ENCODE results near the gene DSN1. TPM values are rescaled to one million over a fixed set of nuclear protein-coding genes. Genes with fewer than 3 reads are reported as not detected.

Gene DSN1
- polyA plus RNA-seq, 1 of the 3 experiments (the other 2 are of a cell fraction) = 7.3 TPM

DNA sequence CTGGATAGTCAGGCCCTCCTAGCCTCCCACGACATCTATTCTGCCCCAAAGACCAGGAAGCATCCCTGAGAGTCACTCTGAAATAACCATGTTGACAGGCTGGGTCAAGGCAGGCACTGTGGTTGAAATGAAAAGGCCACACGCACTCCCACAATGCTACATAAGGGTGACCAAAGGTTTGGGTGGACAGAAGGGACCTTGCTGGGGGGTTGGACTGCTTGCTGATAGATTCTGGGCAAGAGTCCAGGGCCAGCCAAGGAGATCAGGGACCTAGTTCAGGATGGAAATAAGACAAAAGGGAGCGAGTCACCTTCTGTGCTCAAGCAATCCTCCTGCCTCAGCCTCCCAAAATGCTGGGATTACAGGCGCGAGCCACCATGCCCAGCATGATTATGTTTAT lies 32.5 kb upstream of the DSN1 start:
- CTCF ChIA-PET = no interaction called here
- POLR2A ChIA-PET = no interaction called here
- DNase-seq = no peak

More for the DNA sequence above, 32.5 kb upstream of the DSN1 start:
- Histone ChIP-seq H3K79me2 (ENCODE audit: insufficient read depth) (peaks cover 28% of the 10 kb centered on the region), H3K9me2 (no peaks in the 10 kb centered on the region), H3K4me3 (ENCODE audit: low read depth in 2 of 2, low read length in 1 of 2) (no peak overlapping the region), H3K27me3 (ENCODE audit: insufficient read depth) (no peaks in the 10 kb centered on the region), H2AFZ (ENCODE audit: low read depth) (no peak overlapping the region), H3F3A (replicated peaks; ENCODE audit: insufficient read depth) (no peaks in the 10 kb centered on the region), H4K20me1 (ENCODE audit: insufficient read depth) (0 out of 2 replicates have a peak, but pooled peaks cover 4% of the 10 kb centered on the region), H3K9ac (no peak overlapping the region), H3K36me3 (replicated peaks in 1 of 2; ENCODE audit: control insufficient read depth in 1 of 2, insufficient read depth in 2 of 2, low read length in 1 of 2) (peaks cover 55 to 63% of the 10 kb centered on the region in 2 experiments), H3K4me1 (ENCODE audit: control insufficient read depth in 1 of 2, insufficient read depth in 2 of 2, low read depth in 1 of 2, low read length in 1 of 2) (no peaks in the 10 kb centered on the region), H3K9me3 (no peaks in the 10 kb centered on the region), H3K4me2 (no peak overlapping the region), H3K27ac (ENCODE audit: low read depth in 2 of 2, low read length in 1 of 2) (no peak overlapping the region)
- no peak for TF ChIP-seq EP300 (IDR thresholded peaks at IDR 0.05; ENCODE audit: borderline replicate concordance in 1 of 2, low read depth in 1 of 2, low read length in 1 of 2)
- no peak for TF ChIP-seq MXI1 (IDR thresholded peaks at IDR 0.05; ENCODE audit: low read depth, low read length)
- no peak for TF ChIP-seq RFX5 (IDR thresholded peaks at IDR 0.05; ENCODE audit: low read length)
- no peak for TF ChIP-seq JUND (IDR thresholded peaks at IDR 0.05)
- TF ChIP-seq, protein P1, sequence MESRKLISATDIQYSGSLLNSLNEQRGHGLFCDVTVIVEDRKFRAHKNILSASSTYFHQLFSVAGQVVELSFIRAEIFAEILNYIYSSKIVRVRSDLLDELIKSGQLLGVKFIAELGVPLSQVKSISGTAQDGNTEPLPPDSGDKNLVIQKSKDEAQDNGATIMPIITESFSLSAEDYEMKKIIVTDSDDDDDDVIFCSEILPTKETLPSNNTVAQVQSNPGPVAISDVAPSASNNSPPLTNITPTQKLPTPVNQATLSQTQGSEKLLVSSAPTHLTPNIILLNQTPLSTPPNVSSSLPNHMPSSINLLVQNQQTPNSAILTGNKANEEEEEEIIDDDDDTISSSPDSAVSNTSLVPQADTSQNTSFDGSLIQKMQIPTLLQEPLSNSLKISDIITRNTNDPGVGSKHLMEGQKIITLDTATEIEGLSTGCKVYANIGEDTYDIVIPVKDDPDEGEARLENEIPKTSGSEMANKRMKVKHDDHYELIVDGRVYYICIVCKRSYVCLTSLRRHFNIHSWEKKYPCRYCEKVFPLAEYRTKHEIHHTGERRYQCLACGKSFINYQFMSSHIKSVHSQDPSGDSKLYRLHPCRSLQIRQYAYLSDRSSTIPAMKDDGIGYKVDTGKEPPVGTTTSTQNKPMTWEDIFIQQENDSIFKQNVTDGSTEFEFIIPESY (IDR thresholded peaks at IDR 0.05; ENCODE audit: borderline replicate concordance, low read depth) = no peak
- no peak for TF ChIP-seq CTCF (IDR thresholded peaks at IDR 0.05)
- TF ChIP-seq SIN3A (IDR thresholded peaks at IDR 0.05; ENCODE audit: borderline replicate concordance, low read depth, low read length) = no peak
- no peak for TF ChIP-seq TCF12 (IDR thresholded peaks at IDR 0.05)
- TF ChIP-seq, protein P2, sequence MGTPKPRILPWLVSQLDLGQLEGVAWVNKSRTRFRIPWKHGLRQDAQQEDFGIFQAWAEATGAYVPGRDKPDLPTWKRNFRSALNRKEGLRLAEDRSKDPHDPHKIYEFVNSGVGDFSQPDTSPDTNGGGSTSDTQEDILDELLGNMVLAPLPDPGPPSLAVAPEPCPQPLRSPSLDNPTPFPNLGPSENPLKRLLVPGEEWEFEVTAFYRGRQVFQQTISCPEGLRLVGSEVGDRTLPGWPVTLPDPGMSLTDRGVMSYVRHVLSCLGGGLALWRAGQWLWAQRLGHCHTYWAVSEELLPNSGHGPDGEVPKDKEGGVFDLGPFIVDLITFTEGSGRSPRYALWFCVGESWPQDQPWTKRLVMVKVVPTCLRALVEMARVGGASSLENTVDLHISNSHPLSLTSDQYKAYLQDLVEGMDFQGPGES (IDR thresholded peaks at IDR 0.05; ENCODE audit: low read depth, low read length) = no peak
- no peak for TF ChIP-seq YY1 (IDR thresholded peaks at IDR 0.05; ENCODE audit: low read depth)
- no peak for TF ChIP-seq PBX3 (IDR thresholded peaks at IDR 0.05)
- TF ChIP-seq ELF1 (IDR thresholded peaks at IDR 0.05) = no peak
- no peak for TF ChIP-seq MEF2A (IDR thresholded peaks at IDR 0.05; ENCODE audit: borderline replicate concordance, low read depth)
- no peak for TF ChIP-seq GATA2 (CRISPR knock-in tag; IDR thresholded peaks at IDR 0.05)
- 99% methylated on average over 5 of the region's 5 CpGs for WGBS (ENCODE audit: low lambda C conversion rate)
